NT2/D1 (cell line): Measurements from ENCODE around the gene IRF2BPL.

Source experiments
- SUZ12 ChIP-seq: IDR thresholded peaks from 2 replicates; pipeline ENCODE4 v1.6.1; 2011; ENCODE audit not compliant: insufficient read length, insufficient read depth; ENCODE audit errors: extremely low read depth
- YY1 ChIP-seq: IDR thresholded peaks from 2 replicates; pipeline ENCODE4 v1.6.1; 2011; ENCODE audit not compliant: insufficient read length, insufficient read depth

DNA sequence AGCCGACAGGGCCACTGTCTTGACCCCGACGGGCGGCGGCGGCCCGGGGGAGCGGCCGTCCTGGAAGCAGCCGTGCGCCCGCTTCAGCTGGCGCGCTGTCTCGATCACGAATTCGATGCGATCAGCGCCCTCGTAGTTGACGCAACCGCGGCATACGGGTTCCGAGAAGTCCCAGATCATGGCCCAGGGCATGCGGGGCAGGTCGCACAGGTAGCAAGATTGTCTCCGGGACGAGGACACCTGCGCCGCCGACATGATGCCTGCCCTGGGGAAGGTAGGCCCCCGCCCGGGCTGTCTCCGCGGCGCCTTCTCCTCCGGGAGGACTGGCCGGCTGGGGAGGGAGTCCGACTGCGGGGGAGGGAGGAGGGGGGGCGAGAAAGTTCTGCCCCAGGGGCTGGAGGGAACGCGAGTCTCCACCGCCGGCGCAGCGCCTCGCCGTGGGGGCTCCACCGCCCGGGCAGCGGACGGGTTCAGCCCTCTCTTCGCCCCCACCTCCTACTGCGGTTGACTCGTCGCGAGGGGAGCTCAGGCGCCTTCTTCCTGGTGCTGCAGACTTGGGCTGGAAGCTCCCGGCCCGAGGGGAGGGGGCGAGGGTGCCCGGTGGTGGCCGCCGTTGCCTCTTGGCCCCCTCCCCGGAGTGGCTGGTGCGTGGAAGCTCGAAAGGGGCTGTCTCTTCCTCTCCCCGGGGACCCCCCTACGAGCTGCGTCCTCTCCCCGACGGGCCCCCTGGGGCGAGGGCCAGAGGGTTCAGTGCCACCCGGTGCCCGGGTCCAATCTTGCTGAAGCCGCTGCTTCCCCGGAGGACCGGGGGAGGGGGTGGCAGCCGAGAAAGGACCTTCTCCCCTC is 747 bp downstream of the IRF2BPL start:
- TF ChIP-seq YY1 (no peak), SUZ12 (no peak)
